MV-4-11 (cell line): Measurements from ENCODE around the gene URB1.
A peak's percentile ranks its signal among the peaks of the same experiment; 100 is the strongest.
"Not testable (repeated sequence)": the region's sequence is repeated elsewhere in the genome, so short reads cannot be mapped to it uniquely, and the experiment has no call there.

ENCODE experiments used
- DNase-seq: peaks from one replicate; lab custom pipeline; 2025; lab: John Stamatoyannopoulos, UW

The URB1 gene

DNA sequence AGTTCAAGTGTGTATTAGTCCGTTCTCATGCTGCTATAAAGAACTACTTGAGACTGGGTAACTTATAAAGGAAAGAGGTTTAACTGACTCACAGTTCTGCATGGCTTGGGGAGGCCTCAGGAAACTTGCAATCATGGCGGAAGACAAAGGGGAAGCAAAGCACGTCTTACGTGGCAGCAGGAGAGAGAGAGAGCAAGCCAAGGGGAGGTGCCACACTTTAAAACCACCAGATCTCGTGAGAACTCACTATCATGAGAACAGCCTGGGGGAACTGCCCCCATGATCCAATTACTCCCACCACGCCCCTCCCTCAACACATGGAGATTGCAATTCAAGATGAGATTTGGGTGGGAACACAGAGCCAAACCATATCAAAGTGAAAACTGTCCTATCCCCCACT lies 109.8 kb downstream of the URB1 start:
- DNase-seq, result peak; percentile 9

GRCh38 chr21:32281531-32281930 lies 111.3 kb downstream of the URB1 start:
- DNase-seq, result peak; percentile 18

- DNase-seq, result no peak
Measured at GRCh38 chr21:32279377-32279680, 113.5 kb downstream of the URB1 start.

- DNase-seq, result peak; percentile 90
Measured at GRCh38 chr21:32278518-32279376, 114.1 kb downstream of the URB1 start, which contains the start of gene MIS18A. Gene MIS18A (minus strand): TSS chr21:32279049. CDS start chr21:32279014, 35 bp downstream.

DNA sequence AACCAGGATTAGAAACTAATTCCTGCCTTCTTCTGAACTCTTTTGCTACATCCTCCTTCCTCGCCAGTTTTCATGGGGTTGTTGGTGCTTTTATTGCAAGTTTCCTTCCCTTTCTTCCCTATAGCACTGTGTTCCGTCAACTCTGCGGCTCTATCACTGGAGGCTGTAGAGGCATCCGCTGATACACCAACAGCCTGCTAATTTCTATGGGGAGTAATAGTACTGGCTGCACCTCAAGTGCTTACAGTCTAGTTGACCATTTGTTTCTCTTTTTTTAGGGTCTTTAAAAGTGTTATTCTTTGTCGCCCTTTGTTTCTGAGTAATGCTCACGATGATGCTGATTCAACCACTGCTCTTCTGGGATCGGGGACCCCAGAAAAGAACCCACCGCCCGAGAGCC lies 114.7 kb downstream of the URB1 start:
- no peak for DNase-seq

DNA sequence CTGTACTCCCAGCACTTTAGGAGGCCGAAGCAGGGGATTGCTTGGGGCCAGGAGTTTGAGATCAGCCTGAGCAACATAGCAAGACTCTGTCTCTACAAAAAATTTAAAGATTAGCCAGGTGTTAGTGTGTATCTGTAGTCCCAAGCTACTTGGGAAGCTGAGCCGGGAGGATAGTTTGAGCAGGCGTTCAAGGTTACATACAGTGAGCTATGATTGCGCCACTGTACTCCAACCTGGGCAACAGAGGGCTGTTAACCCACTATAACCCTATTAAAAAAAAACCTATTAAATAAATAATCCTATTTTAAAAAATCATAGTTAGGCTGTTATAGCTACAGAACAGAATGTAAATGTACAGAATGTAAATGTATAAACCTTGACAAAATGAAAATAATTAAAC lies 116.1 kb downstream of the URB1 start:
- DNase-seq, result no peak

- no peak for DNase-seq
Measured at GRCh38 chr21:32270748-32271147, 122.1 kb downstream of the URB1 start.

DNA sequence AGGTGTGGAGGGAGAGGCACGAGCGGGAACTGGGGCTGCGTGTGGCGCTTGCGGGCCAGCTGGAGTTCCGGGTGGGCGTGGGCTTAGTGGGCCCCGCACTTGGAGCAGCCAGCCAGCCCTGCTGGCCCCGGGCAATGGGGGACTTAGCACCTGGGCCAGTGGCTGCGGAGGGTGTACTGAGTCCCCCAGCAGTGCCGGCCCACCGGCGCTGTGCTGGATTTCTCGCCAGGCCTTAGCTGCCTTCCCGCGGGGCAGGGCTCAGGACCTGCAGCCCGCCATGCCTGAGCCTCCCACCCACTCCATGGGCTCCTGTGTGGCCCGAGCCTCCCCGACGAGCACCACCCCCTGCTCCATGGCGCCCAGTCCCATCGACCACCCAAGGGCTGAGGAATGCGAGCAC lies 127.5 kb downstream of the URB1 start:
- not testable (repeated sequence) for DNase-seq

- no peak for DNase-seq
Measured at GRCh38 chr21:32261929-32262328, 130.9 kb downstream of the URB1 start.
